GM23248 (cell line): ENCODE data around the gene KRTAP1-1.

Experiments used
- EZH2 ChIP-seq: fragments of 200-600 bp; sonication (generic); IDR thresholded peaks from 2 replicates; pipeline ENCODE4 v1.6.1; 2018; ENCODE audit warnings: antibody characterized with exemption, mild to moderate bottlenecking; ENCODE audit not compliant: insufficient read depth, poor library complexity, severe bottlenecking
- EZH2phosphoT487 ChIP-seq: fragments of 200-600 bp; sonication (generic); IDR thresholded peaks from 2 replicates; pipeline ENCODE4 v1.6.1; 2018; ENCODE audit warnings: antibody characterized with exemption, moderate library complexity, mild to moderate bottlenecking, low read depth; ENCODE audit not compliant: insufficient read depth

DNA sequence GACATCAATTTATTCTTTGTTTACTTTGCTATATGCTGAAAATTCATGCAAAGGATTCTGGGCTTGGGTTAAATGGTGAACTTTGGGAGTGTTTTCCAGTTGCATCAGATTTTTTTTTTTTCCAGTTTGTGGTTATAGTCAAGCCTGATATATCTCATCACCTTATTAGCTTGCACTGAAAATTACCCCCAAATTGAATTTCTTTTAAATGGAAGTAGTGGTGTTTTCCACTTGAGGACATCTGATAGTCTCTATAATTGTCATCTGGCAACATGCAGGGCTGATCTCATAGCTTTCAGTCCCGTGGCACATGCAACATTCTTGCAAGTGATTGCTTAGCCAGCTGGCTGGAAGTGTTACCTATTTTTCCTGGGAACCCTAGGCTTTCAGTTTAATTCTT, 27.6 kb downstream of the KRTAP1-1 start:
- TF ChIP-seq EZH2phosphoT487 (no peak), EZH2 (no peak)
